Measurements from ENCODE around the gene TIMM13.

- TF ChIP-seq CTCF (IDR thresholded peaks at IDR 0.05) (no peak), POLR2A (IDR thresholded peaks at IDR 0.05) (no peak)
Observed at GRCh38 chr19:2457394-2458037, 30.1 kb upstream of the TIMM13 start.
